ENCODE data around the gene TMEM52.

DNA sequence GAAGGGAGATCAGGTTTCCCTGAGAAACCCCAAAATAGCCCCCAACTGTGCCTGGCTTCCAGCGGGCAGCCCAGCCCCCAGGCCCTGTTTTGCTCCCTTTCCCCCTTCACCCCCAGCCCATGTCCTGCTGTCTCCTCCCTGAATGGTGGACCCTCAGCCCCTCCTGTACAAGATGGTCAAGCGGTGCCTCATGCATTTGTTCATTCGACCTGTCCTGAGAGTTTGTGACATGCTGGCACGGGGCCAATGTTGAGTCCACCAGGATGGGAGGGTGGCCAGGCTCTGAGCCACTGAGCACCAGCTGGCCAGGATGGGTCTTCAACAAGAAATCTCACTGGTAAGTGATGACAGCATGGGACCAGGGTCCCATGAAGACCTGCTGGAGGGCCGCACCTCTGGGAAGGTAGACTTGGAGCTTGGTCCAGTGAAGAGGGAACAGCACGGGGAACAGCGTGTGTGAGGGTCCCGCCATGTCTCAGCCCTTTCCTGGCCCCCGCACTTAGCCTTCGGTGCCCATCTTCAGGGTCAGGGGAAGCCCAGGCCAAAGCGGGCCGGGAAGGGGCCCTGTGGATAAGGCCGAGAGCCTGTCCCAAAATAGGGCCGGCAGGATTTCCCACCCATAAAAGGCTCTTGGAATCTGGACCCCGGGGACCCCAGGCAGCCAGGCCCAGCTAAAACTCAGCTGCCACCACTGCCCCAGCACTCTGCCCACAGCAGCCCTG lies 3.9 kb downstream of the TMEM52 start, which contains the start of gene CALML6:
- no peak for TF ChIP-seq L3MBTL2 (conservative IDR thresholded peaks at IDR 0.05)
- TF ChIP-seq ZNF384 (IDR thresholded peaks at IDR 0.05) = no peak
- TF ChIP-seq TARDBP (IDR thresholded peaks at IDR 0.05) = no peak
- TF ChIP-seq FOXA1 (IDR thresholded peaks at IDR 0.05) = no peak
- TF ChIP-seq FOXK2 (IDR thresholded peaks at IDR 0.05) = no peak

Data from HEK293T (cell line).